WTC11 (cell line): Measurements from ENCODE around the gene ZNF574. TPM values are rescaled to one million over a fixed set of nuclear protein-coding genes. Genes with fewer than 3 reads are reported as not detected.

Source experiments
- ATAC-seq: fragments of 200-7000 bp; cut with Tn5 transposase; 2 replicates; pipeline ENCODE4 v1.10.0; 2021; ENCODE audit warnings: mild to moderate bottlenecking, moderate library complexity
- CTCF ChIA-PET: fragments of 300-600 bp; sonication (Branson Sonifier 250); formaldehyde crosslinking; loops from one replicate; lab custom pipeline; 2021; ENCODE audit warnings: antibody characterized with exemption; lab: Charles Lee
- POLR2A ChIA-PET: fragments of 350-600 bp; sonication (Branson Sonifier 250); formaldehyde crosslinking; loops from one replicate; lab custom pipeline; 2021; ENCODE audit warnings: antibody characterized with exemption; lab: Charles Lee
- DNase-seq: peaks from one replicate; pipeline ENCODE4 v3.0.0; 2021; ENCODE audit warnings: low spot score
- H3K27ac Mint-ChIP-seq: 2 replicates; pipeline ENCODE4 v1.8.0; 2021; ENCODE audit warnings: mixed read lengths
- H3K27me3 Mint-ChIP-seq: 2 replicates; pipeline ENCODE4 v1.8.0; 2021; ENCODE audit warnings: low read depth, mild to moderate bottlenecking, moderate library complexity, mixed read lengths
- H3K36me3 Mint-ChIP-seq: 2 replicates; pipeline ENCODE4 v1.8.0; 2021; ENCODE audit warnings: mixed read lengths
- H3K4me1 Mint-ChIP-seq: 2 replicates; pipeline ENCODE4 v1.8.0; 2022; ENCODE audit warnings: mixed read lengths
- H3K4me3 Mint-ChIP-seq: 2 replicates; pipeline ENCODE4 v1.8.0; 2021; ENCODE audit warnings: mild to moderate bottlenecking, moderate library complexity, mixed read lengths
- H3K9me3 Mint-ChIP-seq: 2 replicates; pipeline ENCODE4 v1.8.0; 2021; ENCODE audit warnings: mixed read lengths
- E2F5 ChIP-seq: sonication (generic); formaldehyde crosslinking; IDR thresholded peaks from 2 replicates; pipeline ENCODE4 v1.8.1; 2022; ENCODE audit warnings: mild to moderate bottlenecking, moderate library complexity, missing genetic modification reagents
- ETV6 ChIP-seq: sonication (generic); formaldehyde crosslinking; IDR thresholded peaks from 2 replicates; pipeline ENCODE4 v1.8.1; 2022; ENCODE audit warnings: mild to moderate bottlenecking, missing genetic modification reagents
- FOXK1 ChIP-seq: sonication (generic); formaldehyde crosslinking; IDR thresholded peaks from 2 replicates; pipeline ENCODE4 v1.8.0; 2022; ENCODE audit warnings: mild to moderate bottlenecking, moderate library complexity, missing genetic modification reagents
- FOXP4 ChIP-seq: sonication (generic); formaldehyde crosslinking; IDR thresholded peaks from 2 replicates; pipeline ENCODE4 v1.8.0; 2022; ENCODE audit warnings: mild to moderate bottlenecking, missing genetic modification reagents
- GABPB1 ChIP-seq: sonication (generic); formaldehyde crosslinking; IDR thresholded peaks from 2 replicates; pipeline ENCODE4 v1.8.1; 2023; ENCODE audit warnings: mild to moderate bottlenecking, missing genetic modification reagents
- IRF1 ChIP-seq: sonication (generic); formaldehyde crosslinking; IDR thresholded peaks from 2 replicates; pipeline ENCODE4 v1.8.0; 2023; ENCODE audit warnings: missing genetic modification reagents
- KAT7 ChIP-seq: sonication (generic); formaldehyde crosslinking; IDR thresholded peaks from 2 replicates; pipeline ENCODE4 v1.8.1; 2023; ENCODE audit warnings: missing genetic modification reagents, mild to moderate bottlenecking, borderline replicate concordance
- MYBL2 ChIP-seq: sonication (generic); formaldehyde crosslinking; IDR thresholded peaks from 2 replicates; pipeline ENCODE4 v1.8.1; 2023; ENCODE audit warnings: mild to moderate bottlenecking, moderate library complexity, missing genetic modification reagents
- NR2C2 ChIP-seq: sonication (generic); formaldehyde crosslinking; IDR thresholded peaks from 2 replicates; pipeline ENCODE4 v1.8.0; 2022; ENCODE audit warnings: mild to moderate bottlenecking, missing genetic modification reagents
- NR3C1 ChIP-seq: sonication (generic); formaldehyde crosslinking; conservative IDR thresholded peaks from 2 replicates; pipeline ENCODE4 v1.8.1; 2023; ENCODE audit warnings: low read depth, mild to moderate bottlenecking, missing genetic modification reagents
- PREB ChIP-seq: sonication (generic); formaldehyde crosslinking; IDR thresholded peaks from 2 replicates; pipeline ENCODE4 v1.8.1; 2022; ENCODE audit warnings: mild to moderate bottlenecking, missing genetic modification reagents, moderate library complexity, borderline replicate concordance
- SMAD3 ChIP-seq: sonication (generic); formaldehyde crosslinking; IDR thresholded peaks from 2 replicates; pipeline ENCODE4 v1.8.0; 2022; ENCODE audit warnings: missing genetic modification reagents, mild to moderate bottlenecking, borderline replicate concordance
- TP53 ChIP-seq: sonication (generic); formaldehyde crosslinking; IDR thresholded peaks from 2 replicates; pipeline ENCODE4 v1.8.1; 2023; ENCODE audit warnings: mild to moderate bottlenecking, missing genetic modification reagents
- USF2 ChIP-seq: sonication (generic); formaldehyde crosslinking; IDR thresholded peaks from 2 replicates; pipeline ENCODE4 v1.8.1; 2023; ENCODE audit warnings: mild to moderate bottlenecking, missing genetic modification reagents, moderate library complexity
- ZBTB43 ChIP-seq: sonication (generic); formaldehyde crosslinking; IDR thresholded peaks from 2 replicates; pipeline ENCODE4 v1.8.1; 2023; ENCODE audit warnings: mild to moderate bottlenecking, missing genetic modification reagents
- ZNF423 ChIP-seq: fragments of 250-450 bp; sonication (Bioruptor Pico); IDR thresholded peaks from 2 replicates; pipeline ENCODE4 v2.1.2; 2022; ENCODE audit warnings: mild to moderate bottlenecking, moderate library complexity
- ZNF532 ChIP-seq: fragments of 250-450 bp; sonication (Bioruptor Pico); IDR thresholded peaks from 2 replicates; pipeline ENCODE4 v1.9.0; 2021; ENCODE audit warnings: mild to moderate bottlenecking, borderline replicate concordance
- total RNA-seq: library from RNA; stranded (reverse); gene quantifications from 3 replicates; pipeline ENCODE4 v1.2.3, GENCODE V29; 2021

Gene ZNF574
- total RNA-seq, 1 experiment from 2014 or later, result 30.6 TPM

GRCh38 chr19:42121656-42122069, 45.7 kb downstream of the ZNF574 start (continued):
- no peak for TF ChIP-seq ZNF532
- TF ChIP-seq NR3C1 (CRISPR knock-in tag), result no peak
- TF ChIP-seq GABPB1 (CRISPR knock-in tag), result no peak
- TF ChIP-seq, all 79 proteins: peak for 0

GRCh38 chr19:42122691-42123607, 47.0 kb downstream of the ZNF574 start:
- ChIA-PET CTCF (interaction anchor here (0.8 to 3.6 kb wide), 5 partner anchors 9 to 919 kb away, joined by 3 to 34 read pairs (median 3); partner anchors contain the start of gene POU2F2), POLR2A (no interaction called here)
- DNase-seq (no peak), ATAC-seq (no peak)
- Mint-ChIP-seq H3K36me3 (peaks cover 3% of the 10 kb centered on the region; the same call in 1 of the 2 replicates), H3K4me3 (no peak overlapping the region), H3K9me3 (peaks cover 4% of the 10 kb centered on the region), H3K4me1 (peaks cover 12% of the 10 kb centered on the region), H3K27me3 (0 out of 2 replicates have a peak, but pooled peaks cover 4% of the 10 kb centered on the region), H3K27ac (no peak overlapping the region)
- TF ChIP-seq ZNF423 (CRISPR knock-in tag), result no peak
- TF ChIP-seq PREB (CRISPR knock-in tag), result no peak
- TF ChIP-seq TP53 (CRISPR knock-in tag), result no peak
- no peak for TF ChIP-seq FOXK1 (CRISPR knock-in tag)
- TF ChIP-seq IRF1 (CRISPR knock-in tag), result no peak
- no peak for TF ChIP-seq FOXP4
- no peak for TF ChIP-seq ZBTB43 (CRISPR knock-in tag)

GRCh38 chr19:42123765-42124164, 47.8 kb downstream of the ZNF574 start:
- Mint-ChIP-seq H3K4me3 (no peak overlapping the region), H3K27ac (no peak overlapping the region), H3K27me3 (0 out of 2 replicates have a peak, but pooled peaks cover 4% of the 10 kb centered on the region), H3K9me3 (peaks cover 4% of the 10 kb centered on the region), H3K36me3 (peaks cover 3% of the 10 kb centered on the region; the same call in 1 of the 2 replicates), H3K4me1 (peaks cover 12% of the 10 kb centered on the region)
- POLR2A ChIA-PET, result interaction anchor here (0.6 kb wide), 1 partner anchor 1482 kb away, joined by 4 read pairs; no protein-coding TSS in a partner anchor
- CTCF ChIA-PET, result interaction anchor here (0.7 to 3.6 kb wide), 7 partner anchors 8 to 919 kb away, joined by 3 to 34 read pairs (median 3); partner anchors contain the start of gene POU2F2
- ATAC-seq (no peak), DNase-seq (no peak)
- no peak for TF ChIP-seq SMAD3 (CRISPR knock-in tag)
- no peak for TF ChIP-seq NR2C2
- no peak for TF ChIP-seq PREB (CRISPR knock-in tag)
- TF ChIP-seq KAT7 (CRISPR knock-in tag), result no peak
- no peak for TF ChIP-seq E2F5
- no peak for TF ChIP-seq ETV6 (CRISPR knock-in tag)
- no peak for TF ChIP-seq MYBL2 (CRISPR knock-in tag)
- TF ChIP-seq USF2 (CRISPR knock-in tag), result no peak
